COR-L47 (cell line): ENCODE data around the gene SLC16A8.
A peak's percentile ranks its signal among the peaks of the same experiment; 100 is the strongest.
"Not testable (repeated sequence)": the region's sequence is repeated elsewhere in the genome, so short reads cannot be mapped to it uniquely, and the experiment has no call there.

ENCODE experiments used
- DNase-seq: peaks from one replicate; lab custom pipeline; 2025; lab: John Stamatoyannopoulos, UW

Gene SLC16A8

GRCh38 chr22:38083931-38084631, at the start of gene SLC16A8:
Gene SLC16A8, minus strand, starts transcription at chr22:38084184. Its CDS starts 1,311 bp downstream, at chr22:38082873.
- DNase-seq = no peak

GRCh38 chr22:38133331-38133730, 49.3 kb upstream of the SLC16A8 start:
- DNase-seq = no peak

- DNase-seq = no peak
Observed at GRCh38 chr22:38132794-38133193, 48.8 kb upstream of the SLC16A8 start.

GRCh38 chr22:38132136-38132535, 48.2 kb upstream of the SLC16A8 start:
- DNase-seq = no peak

GRCh38 chr22:38131399-38131798, 47.4 kb upstream of the SLC16A8 start:
- no peak for DNase-seq

- no peak for DNase-seq
Observed at GRCh38 chr22:38129856-38130255, 45.9 kb upstream of the SLC16A8 start.

GRCh38 chr22:38129021-38129420, 45.0 kb upstream of the SLC16A8 start:
- DNase-seq = no peak

GRCh38 chr22:38127869-38128268, 43.9 kb upstream of the SLC16A8 start:
- no peak for DNase-seq

- DNase-seq = no peak
Observed at GRCh38 chr22:38126928-38127668, 43.1 kb upstream of the SLC16A8 start.

- DNase-seq = no peak
Observed at GRCh38 chr22:38125751-38126201, 41.8 kb upstream of the SLC16A8 start.

- no peak for DNase-seq
Observed at GRCh38 chr22:38125038-38125610, 41.1 kb upstream of the SLC16A8 start.

- no peak for DNase-seq
Observed at GRCh38 chr22:38124236-38124974, 40.4 kb upstream of the SLC16A8 start.

- no peak for DNase-seq
Observed at GRCh38 chr22:38122616-38123015, 38.6 kb upstream of the SLC16A8 start.

GRCh38 chr22:38120359-38121110, 36.6 kb upstream of the SLC16A8 start:
- DNase-seq = no peak

GRCh38 chr22:38118747-38119146, 34.8 kb upstream of the SLC16A8 start:
- not testable (repeated sequence) for DNase-seq

GRCh38 chr22:38118182-38118581, 34.2 kb upstream of the SLC16A8 start:
- no peak for DNase-seq

- DNase-seq = not testable (repeated sequence)
Observed at GRCh38 chr22:38117556-38117955, 33.6 kb upstream of the SLC16A8 start.

GRCh38 chr22:38115423-38116205, 31.6 kb upstream of the SLC16A8 start:
- DNase-seq = no peak

- DNase-seq = peak; percentile 66
Observed at GRCh38 chr22:38114484-38115398, 30.8 kb upstream of the SLC16A8 start.

- DNase-seq = no peak
Observed at GRCh38 chr22:38112381-38112780, 28.4 kb upstream of the SLC16A8 start.
